GM20000 (cell line): Measurements from ENCODE around the gene AFMID.

Source experiments
- DNase-seq: peaks from one replicate; pipeline ENCODE4 v3.0.0; 2012; ENCODE audit warnings: low spot score
- TF ChIP-seq, protein P1 (sequence below): IDR thresholded peaks from 2 replicates; pipeline ENCODE4 v1.5.1; 2012; ENCODE audit warnings: mild to moderate bottlenecking, control low read depth; ENCODE audit errors: extremely low read depth, missing control alignments

AFMID gene

GRCh38 chr17:78172249-78173051, 14.7 kb upstream of the AFMID start:
- no peak for DNase-seq
- TF ChIP-seq, protein P1, sequence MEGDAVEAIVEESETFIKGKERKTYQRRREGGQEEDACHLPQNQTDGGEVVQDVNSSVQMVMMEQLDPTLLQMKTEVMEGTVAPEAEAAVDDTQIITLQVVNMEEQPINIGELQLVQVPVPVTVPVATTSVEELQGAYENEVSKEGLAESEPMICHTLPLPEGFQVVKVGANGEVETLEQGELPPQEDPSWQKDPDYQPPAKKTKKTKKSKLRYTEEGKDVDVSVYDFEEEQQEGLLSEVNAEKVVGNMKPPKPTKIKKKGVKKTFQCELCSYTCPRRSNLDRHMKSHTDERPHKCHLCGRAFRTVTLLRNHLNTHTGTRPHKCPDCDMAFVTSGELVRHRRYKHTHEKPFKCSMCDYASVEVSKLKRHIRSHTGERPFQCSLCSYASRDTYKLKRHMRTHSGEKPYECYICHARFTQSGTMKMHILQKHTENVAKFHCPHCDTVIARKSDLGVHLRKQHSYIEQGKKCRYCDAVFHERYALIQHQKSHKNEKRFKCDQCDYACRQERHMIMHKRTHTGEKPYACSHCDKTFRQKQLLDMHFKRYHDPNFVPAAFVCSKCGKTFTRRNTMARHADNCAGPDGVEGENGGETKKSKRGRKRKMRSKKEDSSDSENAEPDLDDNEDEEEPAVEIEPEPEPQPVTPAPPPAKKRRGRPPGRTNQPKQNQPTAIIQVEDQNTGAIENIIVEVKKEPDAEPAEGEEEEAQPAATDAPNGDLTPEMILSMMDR = no peak

- TF ChIP-seq, protein P1 = no peak
- peak; percentile 78 for DNase-seq
Measured at GRCh38 chr17:78173097-78173715, 14.0 kb upstream of the AFMID start.

- no peak for DNase-seq
- TF ChIP-seq, protein P1 = no peak
Measured at GRCh38 chr17:78174346-78174869, 12.8 kb upstream of the AFMID start.

- TF ChIP-seq, protein P1 = peak; percentile 1
- DNase-seq = no peak
Measured at GRCh38 chr17:78174870-78175642, 12.1 kb upstream of the AFMID start.

DNA sequence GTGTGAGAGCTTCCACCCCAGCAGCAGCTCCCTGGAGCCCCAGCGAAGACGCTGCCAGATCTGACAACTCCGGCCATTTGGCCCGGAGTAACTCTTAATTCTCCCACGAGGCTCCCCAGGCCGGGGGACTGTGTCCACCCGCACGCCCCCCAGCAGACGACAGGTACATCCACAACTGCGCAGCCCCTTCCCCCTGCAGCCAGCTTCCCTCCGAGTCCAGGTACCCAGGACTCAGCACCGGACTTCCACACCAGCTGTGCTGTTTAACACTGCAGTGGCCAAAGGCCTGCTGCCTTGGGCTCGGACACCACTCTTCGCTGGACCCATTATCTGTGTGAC, 11.6 kb upstream of the AFMID start:
- DNase-seq = no peak
- TF ChIP-seq, protein P1 = no peak

DNA sequence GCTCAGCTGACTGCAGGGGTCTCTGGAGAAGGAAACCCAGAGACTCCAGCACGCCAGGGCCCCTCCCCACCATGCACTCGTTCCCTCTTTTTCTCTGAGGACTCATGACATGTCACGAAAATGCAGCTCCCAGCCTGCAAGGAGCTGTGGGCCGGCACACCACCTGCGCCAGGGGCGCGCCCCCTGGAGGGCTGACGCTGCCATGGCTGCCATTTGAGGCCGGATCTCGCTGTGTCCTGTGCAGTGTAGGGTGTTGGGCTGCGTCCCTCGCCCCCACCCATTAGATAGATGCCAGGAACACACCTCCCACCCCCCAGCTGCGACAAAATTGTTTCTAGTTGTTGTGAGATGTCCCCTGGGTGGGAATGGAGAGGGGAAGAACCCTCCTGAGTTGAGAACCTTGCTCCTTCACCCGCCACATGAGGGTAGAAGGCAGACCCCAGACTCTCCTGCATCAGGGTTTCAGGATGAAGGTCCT, 10.6 kb upstream of the AFMID start:
- DNase-seq = peak; percentile 75
- TF ChIP-seq, protein P1 = peak; percentile 96

DNA sequence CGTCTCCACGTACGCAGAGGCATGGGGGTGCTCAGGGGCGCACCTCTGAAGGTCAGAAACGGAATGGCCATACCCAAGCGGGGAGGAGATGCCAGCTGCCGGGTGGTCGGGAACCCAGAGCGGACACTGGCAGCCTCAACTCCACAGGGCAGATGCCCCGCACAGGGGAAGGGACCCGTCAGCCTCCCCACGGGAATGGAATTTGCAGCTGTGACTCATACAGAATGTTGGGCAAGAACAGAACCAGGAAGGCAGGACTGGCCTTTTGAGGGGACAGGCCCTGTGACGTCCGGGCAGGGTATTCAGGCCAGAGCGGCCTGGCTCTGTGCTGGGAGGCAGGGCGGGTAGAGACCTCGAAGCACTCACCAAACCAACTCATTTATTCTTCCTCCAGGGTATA, 7.8 kb upstream of the AFMID start:
- TF ChIP-seq, protein P1 = no peak
- DNase-seq = no peak
